Transverse colon (tissue), 4 donors: Measurements from ENCODE around the gene PRKCB. TPM values are rescaled to one million over a fixed set of nuclear protein-coding genes. Genes with fewer than 3 reads are reported as not detected.

Source experiments
- DNase-seq: peaks from one replicate; pipeline ENCODE4 v3.0.0-alpha.2; 2019
- H3K27ac ChIP-seq, 4 donors: fragments of 200-600 bp; sonication (generic); 2 replicates each; pipeline ENCODE4 v1.5.1; 2016 to 2018; ENCODE audit warnings: inconsistent platforms in 4 of 4
- H3K27me3 ChIP-seq: fragments of 200-600 bp; sonication (generic); 2 replicates; pipeline ENCODE4 v1.5.1; 2017; ENCODE audit warnings: inconsistent platforms
- H3K36me3 ChIP-seq, 4 donors: fragments of 200-600 bp; sonication (generic); 2 replicates each; pipeline ENCODE4 v1.5.1; 2017 to 2019; ENCODE audit warnings: inconsistent platforms in 4 of 4
- H3K4me1 ChIP-seq, 4 donors: fragments of 200-600 bp; sonication (generic); 2 replicates each; pipeline ENCODE4 v1.5.1; 2017 to 2020; ENCODE audit warnings: inconsistent platforms in 4 of 4
- H3K4me3 ChIP-seq, 4 donors: fragments of 200-600 bp; sonication (generic); 1 replicate in 1 of 4; 2 replicates in 3 of 4; pipeline versions ENCODE4 v1.5.1 to v1.6.1; 2017 to 2019; ENCODE audit warnings: inconsistent platforms in 4 of 4
- H3K9me3 ChIP-seq, 2 donors: fragments of 200-600 bp; sonication (generic); 2 replicates each; pipeline ENCODE4 v1.5.1; 2017 to 2019; ENCODE audit warnings: inconsistent platforms in 2 of 2
- EP300 ChIP-seq: sonication (generic); formaldehyde crosslinking; IDR thresholded peaks from one replicate; pipeline ENCODE4 v1.6.1; 2017; ENCODE audit warnings: antibody characterized with exemption, low read depth
- POLR2A ChIP-seq: fragments of 450-650 bp; IDR thresholded peaks from one replicate; pipeline ENCODE4 v1.6.1; 2016; ENCODE audit warnings: antibody characterized with exemption, mild to moderate bottlenecking, moderate library complexity
- POLR2AphosphoS5 ChIP-seq, 3 donors: sonication (generic); formaldehyde crosslinking; IDR thresholded peaks; one replicate each; pipeline ENCODE4 v1.6.1; 2016; ENCODE audit warnings: antibody characterized with exemption in 3 of 3
- WGBS, 2 donors: methylation state at CpG; one replicate each; pipeline ENCODE4 v1.1.5; 2018; ENCODE audit warnings: low coverage in 1 of 2; 5-methylcytosine and 5-hydroxymethylcytosine counted together
- in situ Hi-C, 4 donors: fragments of 200-750 bp; cut with MboI; loops; one replicate each; pipeline versions ENCODE4 v1.15.0 to v1.15.1; 2017; ENCODE audit warnings: low sequenced_read_pairs in 3 of 4, low pct_ligation_motif_present in 1 of 4, low pct_unique_long_range_greater_than_20kb in 1 of 4
- intact Hi-C: fragments of 100-400 bp; cut with DNase I; formaldehyde crosslinking; loops from one replicate; pipeline ENCODE4 v1.15.1; 2023; ENCODE audit warnings: low total_unique reads
- total RNA-seq, 4 donors: library from RNA; depleted of rRNA; stranded (reverse); fragments of >200 nt; gene quantifications; one replicate each; pipeline ENCODE4 v1.1.0, GENCODE V29; 2016
- TF ChIP-seq, protein P1 (sequence below), 5 experiments: fragments of 200-600 bp in 3 of 5; fragments of 450-650 bp in 2 of 5; sonication (generic) in 3 of 5; IDR thresholded peaks; 1 replicate in 2 of 5; 2 replicates in 3 of 5; pipeline ENCODE4 v1.5.1; 2016 to 2017; ENCODE audit warnings: antibody characterized with exemption in 5 of 5, inconsistent platforms in 3 of 5, mild to moderate bottlenecking in 2 of 5, moderate library complexity in 1 of 5

Gene PRKCB
- total RNA-seq, 4 donors from 2014 or later: 9.0 to 28.3 (median 15.2) TPM

DNA sequence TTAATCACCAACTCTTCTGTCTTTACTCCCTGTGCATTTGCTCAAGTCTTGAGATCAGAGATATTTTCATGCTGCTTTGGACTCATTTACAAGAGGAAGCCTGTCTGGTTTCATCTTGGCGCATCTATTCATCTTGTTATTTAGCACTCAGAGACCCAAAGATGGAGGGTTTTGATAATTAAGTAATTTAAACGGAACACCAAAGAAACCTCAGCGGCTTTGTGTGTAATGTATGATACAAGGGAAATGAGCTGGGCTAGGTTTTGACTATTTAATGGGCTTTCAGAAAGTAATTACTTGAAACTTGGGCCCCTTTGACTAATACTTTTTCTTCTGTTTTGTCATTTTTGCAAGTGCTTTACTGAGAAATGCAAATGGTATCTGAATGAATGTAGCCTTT, 354.2 kb downstream of the PRKCB start:
- DNase-seq: no peak
- no peaks in the 10 kb centered on the region for H3K9me3 ChIP-seq
- H3K4me1 ChIP-seq: no peaks in the 10 kb centered on the region
- WGBS, 2 donors: 79 to 88% methylated on average over 3 of the region's 3 CpGs
- in situ Hi-C loops: no loop called here
- no peaks in the 10 kb centered on the region for H3K27me3 ChIP-seq
- H3K36me3 ChIP-seq: no peaks in the 10 kb centered on the region
- TF ChIP-seq POLR2AphosphoS5 (IDR thresholded peaks at IDR 0.05) (no peak), POLR2A (no peak), EP300 (no peak)
- TF ChIP-seq, protein P1, sequence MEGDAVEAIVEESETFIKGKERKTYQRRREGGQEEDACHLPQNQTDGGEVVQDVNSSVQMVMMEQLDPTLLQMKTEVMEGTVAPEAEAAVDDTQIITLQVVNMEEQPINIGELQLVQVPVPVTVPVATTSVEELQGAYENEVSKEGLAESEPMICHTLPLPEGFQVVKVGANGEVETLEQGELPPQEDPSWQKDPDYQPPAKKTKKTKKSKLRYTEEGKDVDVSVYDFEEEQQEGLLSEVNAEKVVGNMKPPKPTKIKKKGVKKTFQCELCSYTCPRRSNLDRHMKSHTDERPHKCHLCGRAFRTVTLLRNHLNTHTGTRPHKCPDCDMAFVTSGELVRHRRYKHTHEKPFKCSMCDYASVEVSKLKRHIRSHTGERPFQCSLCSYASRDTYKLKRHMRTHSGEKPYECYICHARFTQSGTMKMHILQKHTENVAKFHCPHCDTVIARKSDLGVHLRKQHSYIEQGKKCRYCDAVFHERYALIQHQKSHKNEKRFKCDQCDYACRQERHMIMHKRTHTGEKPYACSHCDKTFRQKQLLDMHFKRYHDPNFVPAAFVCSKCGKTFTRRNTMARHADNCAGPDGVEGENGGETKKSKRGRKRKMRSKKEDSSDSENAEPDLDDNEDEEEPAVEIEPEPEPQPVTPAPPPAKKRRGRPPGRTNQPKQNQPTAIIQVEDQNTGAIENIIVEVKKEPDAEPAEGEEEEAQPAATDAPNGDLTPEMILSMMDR (IDR thresholded peaks at IDR 0.05): no peak
- H3K4me3 ChIP-seq: no peak overlapping the region
- intact Hi-C loops: no loop called here
- H3K27ac ChIP-seq: no peak overlapping the region

DNA sequence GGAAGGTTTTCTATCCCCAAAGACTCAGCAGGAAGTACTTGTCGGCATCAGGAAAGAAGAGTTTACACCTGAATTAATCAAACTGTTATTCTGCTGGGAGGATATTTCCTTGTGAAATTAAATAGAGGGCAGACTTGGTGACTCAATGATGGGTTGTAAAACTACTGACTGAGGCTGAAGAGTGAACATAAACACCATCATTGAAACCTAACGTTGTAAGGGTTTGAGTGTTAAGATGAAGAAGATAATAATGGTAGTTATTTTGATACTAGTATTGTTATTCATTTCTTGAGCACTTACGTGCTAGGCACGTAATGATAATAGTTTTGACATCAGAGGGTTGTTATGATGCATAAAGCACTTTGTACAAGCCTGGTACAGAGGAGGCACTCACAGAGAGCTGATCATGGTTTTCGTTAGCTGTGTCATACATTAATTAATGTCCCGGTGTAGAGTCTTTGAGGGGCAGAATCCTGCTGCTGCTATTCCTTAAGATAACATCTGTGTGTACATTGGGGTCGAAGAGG, 356.2 kb downstream of the PRKCB start:
- in situ Hi-C loops (no loop called here), intact Hi-C loops (no loop called here)
- no peak for TF ChIP-seq POLR2AphosphoS5 (IDR thresholded peaks at IDR 0.05)
- TF ChIP-seq, protein P1 (IDR thresholded peaks at IDR 0.05): no peak
- TF ChIP-seq EP300: no peak
- TF ChIP-seq POLR2A: no peak
- Histone ChIP-seq H3K36me3 (no peaks in the 10 kb centered on the region), H3K27ac (no peak overlapping the region), H3K27me3 (no peaks in the 10 kb centered on the region), H3K4me1 (no peaks in the 10 kb centered on the region), H3K9me3 (no peaks in the 10 kb centered on the region), H3K4me3 (no peak overlapping the region)
- DNase-seq: no peak
- WGBS, 2 donors: 63 to 68% methylated on average over 5 to 7 of the region's 7 CpGs

DNA sequence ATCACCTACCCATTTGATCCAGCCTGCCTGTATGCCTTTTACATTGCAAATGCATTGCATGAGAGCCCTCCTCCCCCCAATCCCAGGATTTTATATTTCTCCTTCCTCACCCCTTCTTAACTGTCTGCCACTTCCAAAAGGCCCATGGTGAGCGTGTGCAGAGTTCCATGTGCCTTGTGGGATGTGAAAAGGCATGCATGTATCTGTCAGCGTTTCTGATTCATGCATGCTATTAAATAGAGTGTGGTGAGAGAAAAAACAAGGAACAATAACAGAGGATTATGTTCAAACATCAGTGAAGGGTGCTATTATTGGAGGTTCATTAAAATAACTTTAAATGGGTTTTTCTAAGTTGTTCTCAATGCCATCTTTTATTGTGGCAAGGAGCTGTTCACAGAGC, 359.4 kb downstream of the PRKCB start:
- DNase-seq: no peak
- 45 to 63% methylated on average over 2 of the region's 2 CpGs for WGBS, 2 donors
- no peaks in the 10 kb centered on the region for H3K36me3 ChIP-seq
- no peak overlapping the region for H3K27ac ChIP-seq
- no peak overlapping the region for H3K4me3 ChIP-seq
- in situ Hi-C loops (no loop called here), intact Hi-C loops (no loop called here)
- H3K27me3 ChIP-seq: no peaks in the 10 kb centered on the region
- TF ChIP-seq, protein P1 (IDR thresholded peaks at IDR 0.05): no peak
- TF ChIP-seq EP300 (no peak), POLR2A (no peak), POLR2AphosphoS5 (IDR thresholded peaks at IDR 0.05) (no peak)
- no peaks in the 10 kb centered on the region for H3K4me1 ChIP-seq
- no peaks in the 10 kb centered on the region for H3K9me3 ChIP-seq

DNA sequence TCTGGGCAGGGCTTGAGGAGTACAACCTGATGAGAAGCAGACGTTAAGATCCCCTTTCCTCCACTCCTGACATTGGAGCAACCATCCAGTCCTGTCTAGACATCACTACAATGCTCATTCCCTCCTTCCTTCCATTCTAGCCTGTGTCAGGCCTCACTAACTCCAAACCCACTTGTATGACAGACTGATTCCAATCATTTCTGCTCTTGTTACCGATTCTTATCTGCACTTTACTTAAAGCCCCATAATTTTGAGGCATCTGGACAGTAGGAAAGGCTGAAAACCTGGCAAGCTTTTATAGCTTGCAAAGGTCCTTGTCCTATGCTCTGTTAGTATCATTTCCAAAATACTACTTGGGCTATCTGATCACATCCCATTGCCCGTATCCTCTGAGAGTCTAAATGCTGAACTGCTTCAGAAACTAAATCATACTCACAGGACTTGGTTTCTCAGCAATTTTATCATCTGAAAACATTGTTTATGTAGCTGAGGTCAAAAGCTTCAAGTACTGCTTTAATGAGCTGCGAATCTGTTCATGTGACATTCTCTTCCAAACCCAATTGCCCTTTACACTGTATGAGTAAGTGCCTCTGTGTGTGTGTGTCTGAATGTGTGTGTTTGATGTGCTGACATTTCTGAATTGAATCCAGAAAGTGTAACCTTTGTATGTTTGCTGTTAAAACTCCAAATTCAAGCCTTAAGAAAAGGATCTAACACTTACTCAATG, 363.2 kb downstream of the PRKCB start:
- in situ Hi-C loops: no loop called here
- intact Hi-C loops: no loop called here
- no peaks in the 10 kb centered on the region for H3K27me3 ChIP-seq
- no peak overlapping the region for H3K27ac ChIP-seq
- H3K36me3 ChIP-seq: no peaks in the 10 kb centered on the region
- H3K4me1 ChIP-seq: no peaks in the 10 kb centered on the region
- DNase-seq: no peak
- no peaks in the 10 kb centered on the region for H3K9me3 ChIP-seq
- no peak for TF ChIP-seq EP300
- TF ChIP-seq POLR2AphosphoS5 (IDR thresholded peaks at IDR 0.05): no peak
- no peak for TF ChIP-seq POLR2A
- TF ChIP-seq, protein P1 (IDR thresholded peaks at IDR 0.05): no peak
- H3K4me3 ChIP-seq: no peak overlapping the region
- 58 to 64% methylated on average over 4 of the region's 4 CpGs for WGBS, 2 donors
